Left lung (tissue), 10 donors: ENCODE measurements around the gene SELENOS. TPM values are rescaled to one million over a fixed set of nuclear protein-coding genes. Genes with fewer than 3 reads are reported as not detected.

Experiments used
- ATAC-seq: fragments of 200-7000 bp; cut with Tn5 transposase; one replicate; pipeline ENCODE4 v1.9.1; 2020; ENCODE audit warnings: moderate library complexity
- DNase-seq, 4 donors: peaks; one replicate each; pipeline ENCODE4 v3.0.0-alpha.2; 2013 to 2020
- H3K27ac ChIP-seq, 2 donors: fragments of 200-600 bp; sonication (generic) in 1 of 2; one replicate each; pipeline versions ENCODE4 v1.5.0 to v1.8.0; 2020 to 2021
- H3K27me3 ChIP-seq, 2 donors: fragments of 200-600 bp; sonication (generic) in 1 of 2; one replicate each; pipeline versions ENCODE4 v1.5.0 to v1.8.0; 2020 to 2021
- H3K36me3 ChIP-seq, 2 donors: fragments of 200-600 bp; sonication (generic) in 1 of 2; one replicate each; pipeline versions ENCODE4 v1.5.0 to v1.8.0; 2020 to 2021
- H3K4me1 ChIP-seq, 2 donors: fragments of 200-600 bp; one replicate each; pipeline ENCODE4 v1.8.0; 2021
- H3K4me3 ChIP-seq, 2 donors: fragments of 200-600 bp; sonication (generic) in 1 of 2; one replicate each; pipeline versions ENCODE4 v1.5.0 to v1.8.0; 2020 to 2021; ENCODE audit warnings: mild to moderate bottlenecking in 1 of 2
- H3K9me3 ChIP-seq, 2 donors: fragments of 200-600 bp; sonication (generic) in 1 of 2; one replicate each; pipeline versions ENCODE4 v1.5.0 to v1.8.0; 2020 to 2021
- CTCF ChIP-seq, 2 donors: fragments of 200-600 bp; sonication (generic) in 1 of 2; IDR thresholded peaks; one replicate each; pipeline versions ENCODE4 v1.5.0 to v1.8.0; 2021; ENCODE audit warnings: antibody characterized with exemption in 2 of 2
- intact Hi-C, 2 donors: fragments of 100-400 bp; cut with DNase I; formaldehyde crosslinking; loops; one replicate each; pipeline versions ENCODE4 v1.11.2 to v1.14.2; 2022
- polyA plus RNA-seq, 6 donors: library from polyadenylated mRNA; unstranded; fragments of 120-200 nt; gene quantifications; one replicate each; pipeline ENCODE4 v1.2.1, GENCODE V29; 2013; ENCODE audit not compliant: insufficient read length in 6 of 6
- total RNA-seq, 2 donors: library from RNA; stranded (reverse); fragmentation: NEBNext Ultra II Directional; extraction: Animal tissue kit (Norgen Biotek cat#: 25700); gene quantifications; one replicate each; pipeline ENCODE4 v1.2.1, GENCODE V29; 2021
- donor health status: DM: no; HTN: yes; CAD: no.
- donor health status: DM: no; HTN: no; CAD: no.

SELENOS gene
- total and polyA plus RNA-seq, 8 donors = 43.7 to 78.7 (median 49.0) TPM

- ATAC-seq (peak; percentile 52), DNase-seq (no peak)
- H3K4me1 ChIP-seq = peaks cover 70 to 100% of the 10 kb centered on the region in 2 donors
- H3K36me3 ChIP-seq = no peaks in the 10 kb centered on the region
- no peaks in the 10 kb centered on the region for H3K27me3 ChIP-seq
- H3K27ac ChIP-seq = peak overlapping the region; percentile 50 to 85
- H3K4me3 ChIP-seq = no peak overlapping the region
- no peaks in the 10 kb centered on the region for H3K9me3 ChIP-seq
- intact Hi-C loops = loop anchor here in 1 of 2 donors (10.0 kb wide), 1 partner anchor 49 kb away; no protein-coding TSS in a partner anchor
- TF ChIP-seq CTCF (IDR thresholded peaks at IDR 0.05) = no peak
Measured at GRCh38 chr15:101243420-101243819, 33.9 kb downstream of the SELENOS start.

GRCh38 chr15:101242999-101243336 is 34.3 kb downstream of the SELENOS start:
- no peaks in the 10 kb centered on the region for H3K9me3 ChIP-seq
- ATAC-seq = peak; percentile 29
- DNase-seq = no peak
- no peaks in the 10 kb centered on the region for H3K27me3 ChIP-seq
- peaks cover 72 to 100% of the 10 kb centered on the region in 2 donors for H3K4me1 ChIP-seq
- no peak overlapping the region for H3K4me3 ChIP-seq
- no peaks in the 10 kb centered on the region for H3K36me3 ChIP-seq
- intact Hi-C loops = loop anchor here in 1 of 2 donors (10.0 kb wide), 1 partner anchor 48 kb away; no protein-coding TSS in a partner anchor
- peak overlapping the region; percentile 50 to 85 for H3K27ac ChIP-seq
- TF ChIP-seq CTCF (IDR thresholded peaks at IDR 0.05) = no peak

GRCh38 chr15:101242160-101242998 is 34.9 kb downstream of the SELENOS start:
- peak overlapping the region; percentile 50 to 85 for H3K27ac ChIP-seq
- intact Hi-C loops = loop anchor here in 1 of 2 donors (10.0 kb wide), 1 partner anchor 48 kb away; no protein-coding TSS in a partner anchor
- H3K4me1 ChIP-seq = peaks cover 75 to 100% of the 10 kb centered on the region in 2 donors
- ATAC-seq = peak; percentile 71
- no peaks in the 10 kb centered on the region for H3K9me3 ChIP-seq
- peak overlapping the region in 1 of 2 donors; percentile 19 for H3K4me3 ChIP-seq
- H3K36me3 ChIP-seq = no peaks in the 10 kb centered on the region
- TF ChIP-seq CTCF (IDR thresholded peaks at IDR 0.05) = no peak
- H3K27me3 ChIP-seq = no peaks in the 10 kb centered on the region
- peak in 1 of 4 donors; percentile 67 for DNase-seq

GRCh38 chr15:101240358-101240757 is 36.9 kb downstream of the SELENOS start:
- TF ChIP-seq CTCF (IDR thresholded peaks at IDR 0.05) = no peak
- H3K4me1 ChIP-seq = peaks cover 61 to 98% of the 10 kb centered on the region in 2 donors

GRCh38 chr15:101239724-101240136 is 37.6 kb downstream of the SELENOS start:
- DNase-seq (no peak), ATAC-seq (no peak)
- Histone ChIP-seq H3K4me1 (peaks cover 55 to 97% of the 10 kb centered on the region in 2 donors), H3K27ac (peak overlapping the region; percentile 11 to 85), H3K4me3 (no peak overlapping the region), H3K27me3 (no peaks in the 10 kb centered on the region), H3K36me3 (peaks cover 0 to 6% of the 10 kb centered on the region in 2 donors), H3K9me3 (no peaks in the 10 kb centered on the region)
- no peak for TF ChIP-seq CTCF (IDR thresholded peaks at IDR 0.05)
- intact Hi-C loops = loop anchor here in 1 of 2 donors (10.0 kb wide), 1 partner anchor 45 kb away; no protein-coding TSS in a partner anchor

More at GRCh38 chr15:101240358-101240757, 36.9 kb downstream of the SELENOS start:
- peak; percentile 30 for ATAC-seq
- no peak overlapping the region for H3K4me3 ChIP-seq
- peak overlapping the region in 1 of 2 donors; percentile 85 for H3K27ac ChIP-seq
- intact Hi-C loops = loop anchor here in 1 of 2 donors (10.0 kb wide), 1 partner anchor 46 kb away; no protein-coding TSS in a partner anchor
- peak in 2 of 4 donors; percentile 81 to 91 for DNase-seq
- no peaks in the 10 kb centered on the region for H3K36me3 ChIP-seq
- no peaks in the 10 kb centered on the region for H3K27me3 ChIP-seq
- no peaks in the 10 kb centered on the region for H3K9me3 ChIP-seq
